ENCODE measurements around the gene EEF1A2.

EEF1A2 gene

GRCh38 chr20:63525185-63525584 is 26.3 kb upstream of the EEF1A2 start:
- DNase-seq (ENCODE audit: low read depth): no peak
- no peak for TF ChIP-seq CTCF (conservative IDR thresholded peaks at IDR 0.05; ENCODE audit: low read depth, low read length)
- H3K4me3 ChIP-seq (ENCODE audit: low read depth, low read length): no peak overlapping the region

GRCh38 chr20:63522981-63523611 is 24.2 kb upstream of the EEF1A2 start:
- no peak for TF ChIP-seq CTCF (conservative IDR thresholded peaks at IDR 0.05; ENCODE audit: low read depth, low read length)
- no peak overlapping the region for H3K4me3 ChIP-seq (ENCODE audit: low read depth, low read length)
- no peak for DNase-seq (ENCODE audit: low read depth)

- no peak for DNase-seq (ENCODE audit: low read depth)
- H3K4me3 ChIP-seq (ENCODE audit: low read depth, low read length): peak overlapping the region; percentile 25
- TF ChIP-seq CTCF (conservative IDR thresholded peaks at IDR 0.05; ENCODE audit: low read depth, low read length): no peak
Measured at GRCh38 chr20:63522091-63522868, 23.4 kb upstream of the EEF1A2 start.

GRCh38 chr20:63521602-63522001 is 22.7 kb upstream of the EEF1A2 start:
- peak overlapping the region; percentile 82 for H3K4me3 ChIP-seq (ENCODE audit: low read depth, low read length)
- DNase-seq (ENCODE audit: low read depth): peak; percentile 27
- TF ChIP-seq CTCF (conservative IDR thresholded peaks at IDR 0.05; ENCODE audit: low read depth, low read length): no peak

- DNase-seq (ENCODE audit: low read depth): peak; percentile 69
- peak overlapping the region; percentile 82 for H3K4me3 ChIP-seq (ENCODE audit: low read depth, low read length)
- no peak for TF ChIP-seq CTCF (conservative IDR thresholded peaks at IDR 0.05; ENCODE audit: low read depth, low read length)
Measured at GRCh38 chr20:63520934-63521601, 22.2 kb upstream of the EEF1A2 start.

GRCh38 chr20:63520504-63520933 is 21.6 kb upstream of the EEF1A2 start, which contains the start of gene PPDPF:
PPDPF (plus strand) TSS chr20:63520765; CDS start chr20:63521309, 544 bp downstream.
- peak; percentile 84 for DNase-seq (ENCODE audit: low read depth)
- no peak for TF ChIP-seq CTCF (conservative IDR thresholded peaks at IDR 0.05; ENCODE audit: low read depth, low read length)
- H3K4me3 ChIP-seq (ENCODE audit: low read depth, low read length): peak within 1 kb of the TSS; percentile 82

Data from choroid plexus epithelial cell (primary cell).